HG02610 (cell line): ENCODE measurements around the gene SEC14L2.

ENCODE experiments used
- ATAC-seq: cut with Tn5 transposase; IDR thresholded peaks from one replicate; pipeline ENCODE4 v1.9.1; 2021; ENCODE audit warnings: mild to moderate bottlenecking, moderate library complexity; ENCODE audit not compliant: unreplicated experiment

The SEC14L2 gene

DNA sequence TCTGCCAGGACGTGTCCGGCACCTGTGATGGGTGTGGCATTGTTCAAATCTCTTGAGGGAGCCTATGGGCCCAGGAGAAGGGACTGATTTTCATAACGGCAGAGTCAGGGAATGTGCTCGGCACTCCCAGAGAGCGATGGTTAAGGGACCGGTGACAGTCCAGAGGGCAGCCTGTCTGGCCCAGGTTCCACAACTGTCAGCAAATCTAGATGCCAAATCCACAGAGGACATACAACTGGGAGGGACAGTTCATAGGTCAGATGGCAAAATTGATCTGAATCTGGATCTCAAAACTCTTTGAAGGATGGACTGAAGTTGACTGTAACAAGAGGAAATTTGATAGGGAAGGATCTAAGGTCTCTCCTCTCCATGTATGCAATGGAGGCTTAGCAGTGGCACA lies 7.5 kb downstream of the SEC14L2 start:
- ATAC-seq, result no peak

DNA sequence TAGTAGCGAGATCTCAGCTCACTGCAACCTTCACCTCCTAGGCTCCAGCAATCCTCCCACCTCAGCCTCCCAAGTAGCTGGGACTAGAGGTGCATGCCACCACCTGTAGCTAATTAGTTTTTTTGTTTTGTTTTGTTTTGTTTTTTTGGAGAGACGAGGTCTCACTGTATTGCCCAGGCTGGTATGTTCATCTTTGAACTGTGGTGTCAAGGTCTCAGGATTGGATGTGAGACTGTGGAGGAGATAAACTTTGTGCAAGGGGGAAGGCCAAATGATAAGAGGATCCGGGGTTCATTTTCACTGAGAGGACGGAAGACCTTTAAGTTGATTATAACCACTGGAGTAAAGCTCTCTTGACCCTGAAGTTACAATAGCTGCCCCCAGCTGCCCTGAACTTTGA lies 8.9 kb downstream of the SEC14L2 start:
- no peak for ATAC-seq

DNA sequence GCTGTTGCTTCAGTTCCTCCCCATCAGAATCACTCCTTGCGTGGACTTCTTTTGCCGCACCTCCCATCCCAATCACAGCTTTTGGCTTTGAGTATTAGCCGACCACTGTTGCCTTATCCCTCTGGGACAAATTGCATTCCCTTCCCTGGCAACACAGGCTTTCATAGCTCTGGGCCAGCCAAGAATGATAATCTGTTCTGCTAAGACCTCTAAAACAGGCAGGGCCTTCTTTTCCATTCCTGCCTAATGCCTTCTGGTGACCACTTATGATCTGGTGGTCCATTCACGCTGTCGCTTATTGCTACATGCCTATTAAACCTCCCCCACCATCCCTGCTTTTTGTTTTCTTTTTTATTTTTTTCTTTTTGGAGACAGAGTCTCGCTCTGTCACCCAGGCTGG lies 9.6 kb downstream of the SEC14L2 start:
- ATAC-seq, result no peak

DNA sequence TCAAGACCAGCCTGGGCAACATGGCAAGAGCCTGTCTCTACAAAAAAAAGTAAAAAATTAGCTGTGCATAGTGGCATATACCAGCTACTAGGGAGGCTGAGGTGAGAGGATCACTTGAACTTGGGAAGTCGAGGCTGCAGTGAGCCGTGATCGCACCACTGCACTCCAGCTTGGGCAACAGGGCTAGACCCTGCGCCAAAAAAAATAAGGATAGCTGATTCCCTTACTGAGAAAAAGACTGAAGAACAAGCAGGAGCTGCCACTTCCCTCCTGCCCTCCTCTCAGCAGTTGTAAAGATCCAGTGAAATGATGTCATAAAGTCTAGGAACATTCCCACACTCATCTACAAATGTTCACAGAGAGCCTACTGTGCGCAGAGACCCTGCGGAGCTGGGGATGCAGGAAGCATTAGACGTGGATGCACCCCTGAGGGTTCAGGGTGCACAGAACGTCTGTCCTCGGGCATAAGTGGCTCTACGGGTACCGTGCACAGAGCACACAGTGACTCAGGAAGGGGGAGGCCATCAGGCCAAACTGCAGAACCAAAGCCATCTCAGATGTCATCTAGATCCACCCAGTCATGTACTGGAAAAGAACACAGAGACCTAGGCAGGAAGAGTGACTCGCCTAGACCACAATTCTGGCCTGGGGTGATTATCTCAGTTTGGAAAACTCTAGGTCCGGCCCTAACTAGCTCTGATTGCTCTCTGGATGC lies 11.7 kb downstream of the SEC14L2 start:
- no peak for ATAC-seq

DNA sequence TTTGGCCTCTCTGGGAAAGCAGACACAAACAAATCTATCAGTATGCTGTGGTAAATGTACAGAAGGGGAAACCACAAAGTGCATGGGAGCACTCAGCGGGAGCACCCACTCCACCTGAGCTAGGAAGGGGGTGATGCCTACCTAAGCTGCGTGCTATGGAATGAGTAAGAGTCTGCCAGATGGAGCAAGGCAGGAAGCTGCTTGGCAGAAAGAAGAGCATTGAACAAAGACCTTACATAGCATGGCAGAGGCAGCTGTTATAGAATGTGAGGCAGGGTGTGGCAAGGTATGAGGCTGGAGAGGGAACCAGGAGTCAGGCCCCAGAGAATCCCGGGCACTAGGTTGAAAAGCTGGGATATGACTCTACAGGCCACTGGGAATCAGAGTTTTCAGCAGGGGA lies 15.0 kb downstream of the SEC14L2 start:
- ATAC-seq, result no peak

DNA sequence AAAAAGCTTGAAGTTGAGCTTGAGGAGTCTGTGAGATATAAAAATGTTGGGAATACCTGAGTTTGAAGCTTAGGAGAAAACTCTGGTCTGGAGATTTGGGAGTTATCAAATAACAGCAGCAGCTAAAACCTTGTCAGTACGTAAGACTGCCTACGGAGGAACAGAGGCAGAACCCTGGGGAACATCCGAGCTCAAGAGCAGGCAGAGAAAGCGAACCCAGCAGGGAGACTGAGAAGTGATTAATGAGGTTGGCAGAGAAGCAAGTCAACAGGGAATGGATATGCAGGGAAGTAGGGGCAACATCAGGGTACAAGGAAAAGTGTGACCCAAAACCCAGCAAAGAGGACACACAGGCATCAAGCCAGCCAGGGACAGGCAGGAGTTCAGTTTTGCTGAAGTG lies 16.2 kb downstream of the SEC14L2 start:
- no peak for ATAC-seq

DNA sequence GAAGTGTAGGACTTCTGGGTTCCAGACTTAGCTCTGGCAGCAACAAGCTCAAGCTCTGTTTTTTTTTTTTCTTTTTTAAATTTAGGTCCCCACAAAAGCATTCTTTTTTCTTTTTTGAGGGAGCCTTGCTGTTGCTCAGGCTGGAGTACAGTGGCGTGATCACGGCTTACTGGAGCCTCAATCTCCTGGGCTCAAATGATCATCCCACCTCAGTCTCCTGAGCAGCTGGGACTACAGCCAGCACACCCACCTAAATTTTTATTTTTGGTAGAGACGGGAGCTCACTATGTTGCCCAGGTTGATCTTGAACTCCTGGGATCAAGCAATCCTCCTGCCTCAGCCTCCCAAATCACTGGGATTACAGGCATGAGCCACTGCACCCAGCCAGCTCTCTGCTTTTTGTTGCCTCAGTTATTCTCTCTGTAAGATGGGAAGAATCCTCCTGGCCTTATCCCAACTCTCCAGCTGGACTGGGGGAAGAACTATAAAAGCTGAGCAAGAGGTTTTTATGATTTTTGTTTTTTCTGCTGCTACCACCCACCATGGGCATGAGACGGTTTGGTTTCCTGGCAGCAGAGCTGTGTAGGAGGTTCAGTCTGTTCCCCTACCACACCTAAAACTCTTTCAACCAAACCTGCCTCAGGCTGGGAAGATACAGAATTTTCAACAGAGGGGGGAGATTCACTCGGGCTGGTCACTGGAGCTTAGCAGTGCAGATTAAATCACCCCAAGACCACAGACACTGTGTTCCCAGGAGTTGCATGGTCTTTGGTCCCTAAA lies 17.1 kb downstream of the SEC14L2 start:
- no peak for ATAC-seq

DNA sequence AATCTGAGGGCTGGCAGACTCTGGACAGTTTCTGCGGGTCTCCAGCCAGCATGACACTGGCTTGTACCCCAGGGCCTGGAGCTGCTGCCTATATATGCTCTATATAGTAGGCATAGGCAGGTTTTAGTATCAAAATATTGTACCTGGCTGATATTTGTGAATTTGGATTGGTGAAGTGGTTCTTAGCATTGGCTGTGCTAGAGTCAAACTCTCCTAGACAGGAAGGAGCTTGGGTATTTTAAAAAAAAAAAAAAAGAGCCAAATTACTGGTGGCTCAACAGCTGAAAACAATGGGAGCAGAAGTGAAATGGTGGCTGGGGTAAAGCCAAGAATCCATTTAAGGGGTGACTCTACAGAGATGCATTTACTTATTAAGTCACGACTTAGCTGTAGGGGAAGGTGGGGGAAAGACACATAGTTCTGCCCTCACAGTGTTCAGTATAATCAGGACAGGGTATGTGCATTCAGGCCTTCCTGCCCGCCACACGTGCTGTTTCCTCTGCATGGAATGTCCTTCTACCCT lies 17.8 kb downstream of the SEC14L2 start:
- no peak for ATAC-seq

DNA sequence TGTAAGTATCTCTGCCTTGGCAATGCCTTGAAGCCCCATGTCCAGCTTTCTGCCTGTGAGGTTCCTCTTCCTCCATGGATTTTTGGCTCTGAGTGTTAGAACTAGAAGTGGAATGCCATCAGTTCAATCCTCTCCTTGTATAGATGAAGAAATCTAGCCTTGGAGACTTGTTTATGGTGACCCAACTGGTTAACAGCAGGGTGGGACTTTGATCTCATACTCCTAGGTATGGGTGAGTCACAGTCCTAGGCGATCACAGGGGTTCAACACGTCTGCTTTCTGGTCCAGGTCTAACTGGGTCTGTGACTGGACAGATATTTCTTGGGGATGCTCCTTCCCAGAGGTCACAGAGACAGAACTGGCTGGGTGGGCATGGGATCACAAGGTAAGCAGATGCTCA lies 19.6 kb downstream of the SEC14L2 start:
- no peak for ATAC-seq

DNA sequence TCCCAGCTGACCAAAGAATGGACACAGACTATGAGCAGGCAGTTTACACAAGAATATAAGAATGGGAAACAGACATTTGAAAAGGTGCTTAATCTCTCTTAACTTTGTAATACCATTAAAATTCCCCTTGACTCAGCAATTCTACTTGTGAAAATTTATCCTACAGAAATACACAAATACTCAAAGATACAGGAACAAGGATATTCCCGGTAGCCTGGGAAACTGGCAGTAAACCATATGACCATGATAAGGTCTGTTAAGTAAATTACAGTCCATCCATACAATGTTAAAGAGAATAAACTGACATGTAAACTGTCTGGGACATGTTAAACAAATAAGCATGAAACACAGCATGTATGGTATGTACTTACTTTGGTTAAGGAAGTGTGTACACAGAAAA lies 20.0 kb downstream of the SEC14L2 start:
- ATAC-seq, result no peak

DNA sequence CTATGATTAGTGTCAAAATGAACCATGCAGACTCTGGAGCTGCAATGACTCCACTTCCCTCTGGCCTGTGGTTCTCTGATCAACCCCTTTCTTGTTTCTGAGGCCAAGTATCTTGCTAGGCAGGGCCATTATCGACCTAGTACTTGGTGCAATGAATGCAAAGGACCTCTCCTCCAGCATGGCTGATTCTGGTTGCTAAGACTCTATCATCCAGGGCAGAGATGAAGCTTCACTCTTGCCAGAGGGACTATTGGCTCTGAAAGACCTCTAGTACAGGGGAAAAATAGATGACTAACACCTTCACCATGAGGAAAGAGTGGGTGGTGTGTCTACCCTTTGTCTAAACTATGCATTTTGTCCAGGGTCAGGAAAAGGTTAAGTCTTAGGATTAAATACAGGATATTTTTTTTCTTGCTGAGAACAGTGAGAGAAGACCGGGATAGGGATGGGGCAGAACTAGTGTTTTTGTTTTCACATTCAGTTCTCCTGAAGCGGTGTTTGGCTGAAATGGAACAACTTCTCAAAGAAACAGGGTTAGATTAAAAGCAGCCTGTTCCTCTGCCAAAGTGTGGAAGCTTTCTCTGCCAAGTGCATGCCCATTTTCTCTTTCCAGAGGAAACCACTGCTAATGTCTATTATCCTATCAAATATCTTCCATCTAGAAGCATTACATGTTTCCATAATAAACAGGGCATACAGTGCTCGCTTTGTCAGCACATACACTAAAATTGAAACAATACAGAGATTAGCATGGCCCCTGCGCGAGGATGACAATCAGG lies 23.7 kb downstream of the SEC14L2 start:
- no peak for ATAC-seq

DNA sequence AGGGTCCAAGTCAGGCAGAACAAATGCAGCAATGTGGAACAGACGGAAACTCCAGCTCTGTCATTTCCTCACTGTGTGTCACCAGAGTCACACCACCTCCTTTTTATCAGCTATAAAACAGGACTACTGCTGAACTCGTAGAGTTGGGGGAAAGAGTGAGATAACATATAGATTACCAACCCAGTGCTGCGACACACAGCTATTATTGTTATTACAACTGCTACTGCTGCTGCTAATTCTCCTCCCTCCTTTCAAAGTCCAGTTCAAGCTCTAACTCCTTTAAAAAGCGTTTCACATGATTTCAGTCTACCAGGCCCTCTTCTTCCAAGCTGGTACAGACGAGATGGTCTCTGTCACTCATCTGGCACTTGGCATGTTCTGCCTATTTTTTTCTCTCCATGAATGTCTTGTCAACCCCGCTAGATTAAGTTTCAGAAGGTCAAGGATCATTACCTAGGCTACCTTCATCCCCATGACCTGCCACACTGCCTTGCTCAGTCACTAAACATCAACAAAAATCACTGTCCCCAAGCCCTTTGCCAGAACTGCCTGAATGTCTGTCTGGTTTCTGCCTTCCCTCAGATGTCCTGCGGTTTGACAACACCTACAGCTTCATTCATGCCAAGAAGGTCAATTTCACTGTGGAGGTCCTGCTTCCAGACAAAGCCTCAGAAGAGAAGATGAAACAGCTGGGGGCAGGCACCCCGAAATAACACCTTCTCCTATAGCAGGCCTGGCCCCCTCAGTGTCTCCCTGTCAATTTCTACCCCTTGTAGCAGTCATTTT lies 25.1 kb downstream of the SEC14L2 start:
- ATAC-seq, result no peak

DNA sequence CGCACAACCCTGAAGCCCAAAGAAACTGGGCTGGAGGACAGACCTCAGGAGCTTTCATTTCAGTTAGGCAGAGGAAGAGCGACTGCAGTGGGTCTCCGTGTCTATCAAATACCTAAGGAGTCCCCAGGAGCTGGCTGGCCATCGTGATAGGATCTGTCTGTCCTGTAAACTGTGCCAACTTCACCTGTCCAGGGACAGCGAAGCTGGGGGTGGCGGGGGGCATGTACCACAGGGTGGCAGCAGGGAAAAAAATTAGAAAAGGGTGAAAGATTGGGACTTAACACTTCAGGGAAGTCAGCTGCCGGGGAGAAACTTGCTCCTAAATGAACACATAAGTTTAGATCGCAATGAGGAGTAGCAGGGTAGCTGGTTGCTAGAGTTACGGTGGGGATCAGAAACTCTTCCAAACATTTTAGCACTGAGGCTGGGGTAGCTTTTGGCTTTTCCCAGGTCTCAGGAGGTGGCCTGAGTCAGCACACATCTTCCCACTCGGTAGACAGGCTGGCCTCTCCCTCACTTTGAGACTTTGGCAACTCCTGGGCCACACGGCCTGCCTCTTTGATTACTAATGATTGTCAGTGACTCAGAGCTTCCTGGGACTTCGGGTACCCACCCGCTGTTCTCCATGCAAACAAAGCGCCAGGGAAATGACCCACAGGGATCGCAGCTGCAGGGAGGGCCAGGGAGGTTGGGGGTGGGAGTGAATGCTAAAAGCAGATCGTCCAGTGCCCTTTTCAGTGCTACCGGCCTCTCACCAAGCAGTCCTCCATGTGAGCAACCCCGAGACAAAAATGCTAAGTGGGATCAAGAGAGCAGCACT lies 25.9 kb downstream of the SEC14L2 start:
- ATAC-seq, result no peak

DNA sequence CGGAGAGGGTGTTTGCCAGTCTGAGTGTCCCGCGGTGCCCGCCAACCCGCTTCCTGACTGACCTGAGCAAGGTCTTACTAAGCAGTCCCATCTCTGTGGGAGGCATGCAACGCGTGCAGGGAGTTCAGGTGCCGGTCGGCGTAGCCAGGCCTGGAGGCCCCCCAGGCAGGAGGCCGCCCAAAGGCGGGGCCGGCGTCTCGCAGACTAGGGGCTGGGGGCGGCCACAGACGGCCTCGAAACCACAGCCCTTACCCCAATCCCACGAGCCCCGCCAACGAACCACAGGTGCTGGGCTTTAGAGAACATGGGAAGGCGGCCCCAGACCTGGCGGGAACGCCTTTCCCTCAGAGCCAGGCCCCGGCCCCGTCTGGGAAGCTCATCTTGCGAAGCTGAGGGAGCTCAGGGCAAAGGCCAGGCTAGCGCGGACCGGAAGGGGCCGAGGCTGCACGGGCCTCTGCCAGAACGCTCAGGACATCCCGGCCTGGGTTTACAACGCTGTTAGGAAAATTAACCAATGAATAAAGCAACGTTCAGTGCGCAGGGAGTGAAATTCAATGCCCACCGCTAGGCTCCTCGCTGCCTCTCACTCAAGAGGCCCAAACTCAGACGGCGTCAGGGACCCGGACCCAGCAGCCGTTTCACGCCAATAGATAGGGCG lies 26.6 kb downstream of the SEC14L2 start:
- ATAC-seq, result peak; percentile 23

DNA sequence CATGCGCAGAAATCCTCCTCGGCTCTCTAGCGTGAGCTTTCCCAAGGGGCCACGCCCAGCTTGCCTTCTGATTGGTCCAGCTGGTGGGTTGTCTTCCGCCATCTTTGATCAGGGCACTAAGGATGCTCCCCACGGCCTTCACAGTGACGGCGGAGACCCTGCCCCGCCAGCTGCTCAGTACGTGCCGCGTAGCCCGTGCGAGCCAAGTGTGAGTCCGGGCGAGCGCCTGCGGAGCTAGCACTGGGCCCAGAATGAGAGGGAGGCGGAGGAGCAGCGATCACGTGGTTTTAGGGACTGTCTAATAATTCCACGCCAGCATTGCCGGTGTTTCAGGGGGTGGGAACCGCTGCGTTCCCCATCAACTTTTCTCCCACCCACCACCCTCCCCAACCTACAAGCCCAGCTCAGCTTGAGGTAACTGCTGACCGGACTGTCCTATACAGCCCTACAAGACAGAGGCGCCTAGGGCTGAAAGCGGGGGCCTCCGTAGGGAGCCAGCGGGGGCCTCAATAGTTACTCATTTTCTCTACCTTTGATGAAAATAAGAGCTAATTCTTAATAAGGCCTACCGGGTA lies 27.2 kb downstream of the SEC14L2 start:
- ATAC-seq, result peak; percentile 85

DNA sequence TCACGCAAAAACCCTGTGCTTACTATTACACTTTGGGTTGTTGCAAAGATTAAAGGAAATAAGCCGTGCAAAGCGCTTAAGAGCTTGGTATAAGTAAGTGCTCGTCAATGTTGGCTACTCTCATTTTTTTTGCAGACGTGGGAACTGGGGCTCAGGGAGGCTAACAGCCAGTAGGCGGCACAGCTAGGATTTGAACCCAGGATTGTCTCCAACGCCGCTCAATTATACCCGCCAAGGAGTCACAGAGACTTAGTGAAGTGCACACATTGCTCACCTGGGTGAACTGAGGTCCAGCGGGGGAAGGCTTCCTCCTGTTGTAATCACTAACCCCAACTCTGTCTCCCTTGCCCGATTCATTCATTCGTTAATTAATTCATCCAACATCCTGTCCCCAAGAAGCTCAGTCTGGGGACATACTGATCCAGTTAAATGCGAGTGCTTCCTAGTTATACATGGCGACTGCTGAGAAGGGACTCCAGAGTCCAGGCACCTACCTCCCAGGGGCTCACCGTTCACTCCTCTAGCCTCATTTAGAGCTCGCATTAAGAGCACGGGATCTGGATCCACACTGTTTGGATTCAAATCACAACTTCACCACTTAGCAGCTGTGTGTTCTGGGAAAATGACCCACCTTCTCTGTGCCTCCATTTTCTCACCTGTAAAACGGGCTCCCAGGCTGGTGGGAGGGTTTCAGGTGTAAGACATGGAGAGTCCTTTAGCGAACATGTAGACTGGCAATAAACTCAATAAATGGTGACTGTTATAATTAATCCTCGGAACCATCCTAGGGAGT lies 27.9 kb downstream of the SEC14L2 start:
- ATAC-seq, result no peak

DNA sequence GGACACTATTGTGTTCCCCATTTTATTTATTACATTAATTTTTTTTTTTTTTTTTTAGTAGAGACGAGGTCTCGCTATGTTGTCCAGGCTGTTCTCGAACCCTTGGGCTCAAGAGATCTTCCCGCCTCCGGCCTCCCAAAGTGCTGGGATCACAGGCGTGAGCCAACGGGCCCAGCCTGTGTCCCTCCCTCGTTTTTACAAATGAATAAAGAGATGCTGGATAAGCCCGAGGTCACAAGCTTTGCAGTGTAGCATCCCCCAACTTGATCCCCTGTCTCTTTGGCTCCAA lies 28.5 kb downstream of the SEC14L2 start:
- no peak for ATAC-seq

DNA sequence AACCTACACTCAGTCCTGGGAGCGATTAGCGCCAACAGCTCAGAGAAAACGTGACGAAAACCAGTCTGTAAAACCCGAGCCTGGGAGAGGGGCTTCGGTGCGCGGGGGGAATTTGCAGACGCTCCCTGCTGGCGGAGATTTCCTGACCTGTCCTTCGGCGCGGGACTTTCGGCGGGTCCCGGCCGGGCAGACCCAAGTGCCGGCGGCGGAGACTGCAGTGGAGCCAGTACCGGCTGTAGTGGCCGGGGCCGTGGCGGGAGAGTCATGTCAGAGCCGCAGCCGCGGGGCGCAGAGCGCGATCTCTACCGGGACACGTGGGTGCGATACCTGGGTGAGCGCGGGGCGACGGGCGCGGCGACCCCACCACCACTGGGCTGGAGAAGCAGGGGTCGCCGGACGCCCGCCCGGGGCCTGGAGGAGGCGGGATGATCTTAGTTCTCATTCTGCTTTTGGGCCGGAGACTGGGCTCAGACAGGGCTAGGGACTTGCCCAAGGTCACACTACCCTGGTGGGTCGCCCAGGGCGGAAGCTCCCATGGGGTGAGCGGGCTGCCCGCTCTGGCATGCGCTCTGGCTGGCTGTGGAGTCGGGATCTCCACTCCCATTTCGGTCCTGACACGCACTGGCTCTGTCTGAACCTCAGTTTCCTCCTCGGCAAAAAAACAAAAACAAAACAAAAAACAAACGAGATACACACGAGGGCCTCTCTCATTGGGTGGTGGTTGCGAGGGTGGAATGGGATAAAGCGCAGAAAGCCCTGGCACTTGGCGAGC lies 29.0 kb downstream of the SEC14L2 start, which contains the start of gene MTFP1:
Gene MTFP1, plus strand, starts transcription at position 153 of the 772 bp plus-strand sequence. Its CDS starts 112 bp downstream, at position 265.
- ATAC-seq, result no peak
